ENCODE data around the gene TRIM45.

- TF ChIP-seq POLR2A (IDR thresholded peaks at IDR 0.05; ENCODE audit: low read depth, low read length) (no peak), MAZ (IDR thresholded peaks at IDR 0.05; ENCODE audit: borderline replicate concordance, low read depth, low read length) (no peak), MXI1 (IDR thresholded peaks at IDR 0.05; ENCODE audit: borderline replicate concordance, low read depth, low read length) (no peak), CTCF (conservative IDR thresholded peaks at IDR 0.05; ENCODE audit: low read depth, low read length) (no peak), BHLHE40 (IDR thresholded peaks at IDR 0.05; ENCODE audit: low read depth, low read length) (no peak), USF2 (IDR thresholded peaks at IDR 0.05; ENCODE audit: low read depth, low read length) (no peak), CEBPB (IDR thresholded peaks at IDR 0.05; ENCODE audit: low read depth, low read length) (no peak), ELK1 (IDR thresholded peaks at IDR 0.05; ENCODE audit: borderline replicate concordance, low read depth, low read length) (no peak), RAD21 (IDR thresholded peaks at IDR 0.05; ENCODE audit: low read length) (no peak), CHD1 (IDR thresholded peaks at IDR 0.05; ENCODE audit: low read depth, low read length) (no peak)
These were observed 1.7 kb upstream of the TRIM45 start for GRCh38 chr1:117123274-117123673.

Measured in IMR-90 (cell line).